SKM-1 (cell line): Measurements from ENCODE around the gene NAP1L1.

Experiments
- DNase-seq: peaks from one replicate; lab custom pipeline; 2025; ENCODE audit not compliant: unreplicated experiment; lab: John Stamatoyannopoulos, UW

Gene NAP1L1

GRCh38 chr12:76084863-76085519 is 506 bp upstream of the NAP1L1 start:
- no peak for DNase-seq

- DNase-seq, result no peak
Observed at GRCh38 chr12:76083246-76083903, 1.1 kb downstream of the NAP1L1 start.

- no peak for DNase-seq
Observed at GRCh38 chr12:76081909-76082308, 2.6 kb downstream of the NAP1L1 start.

GRCh38 chr12:76080729-76081415 is 3.6 kb downstream of the NAP1L1 start:
- DNase-seq, result no peak

- no peak for DNase-seq
Observed at GRCh38 chr12:76080017-76080728, 4.3 kb downstream of the NAP1L1 start.

GRCh38 chr12:76078748-76079147 is 5.7 kb downstream of the NAP1L1 start:
- no peak for DNase-seq

- DNase-seq, result no peak
Observed at GRCh38 chr12:76075448-76075847, 9.0 kb downstream of the NAP1L1 start.

GRCh38 chr12:76074701-76075336 is 9.7 kb downstream of the NAP1L1 start:
- no peak for DNase-seq

- no peak for DNase-seq
Observed at GRCh38 chr12:76073561-76073960, 10.9 kb downstream of the NAP1L1 start.

- no peak for DNase-seq
Observed at GRCh38 chr12:76072568-76072967, 11.9 kb downstream of the NAP1L1 start.

GRCh38 chr12:76069339-76069738 is 15.1 kb downstream of the NAP1L1 start:
- no peak for DNase-seq

GRCh38 chr12:76065917-76066316 is 18.6 kb downstream of the NAP1L1 start:
- DNase-seq, result no peak

GRCh38 chr12:76064904-76065303 is 19.6 kb downstream of the NAP1L1 start:
- no peak for DNase-seq

- no peak for DNase-seq
Observed at GRCh38 chr12:76060111-76060510, 24.4 kb downstream of the NAP1L1 start.

- DNase-seq, result no peak
Observed at GRCh38 chr12:76057326-76057725, 27.2 kb downstream of the NAP1L1 start.

- no peak for DNase-seq
Observed at GRCh38 chr12:76055393-76055792, 29.1 kb downstream of the NAP1L1 start.

- no peak for DNase-seq
Observed at GRCh38 chr12:76049575-76050251, 34.8 kb downstream of the NAP1L1 start.

- no peak for DNase-seq
Observed at GRCh38 chr12:76047742-76048141, 36.7 kb downstream of the NAP1L1 start.

GRCh38 chr12:76047060-76047459 is 37.4 kb downstream of the NAP1L1 start:
- DNase-seq, result no peak

GRCh38 chr12:76043377-76043776 is 41.1 kb downstream of the NAP1L1 start:
- DNase-seq, result no peak

- no peak for DNase-seq
Observed at GRCh38 chr12:76042147-76042546, 42.3 kb downstream of the NAP1L1 start.
